ENCODE measurements around the gene CBY3.
"Not testable (repeated sequence)": the region's sequence is repeated elsewhere in the genome, so short reads cannot be mapped to it uniquely, and the experiment has no call there.

The CBY3 gene

GRCh38 chr5:179697543-179697942 lies 16.7 kb upstream of the CBY3 start:
- H3K4me2 ChIP-seq (ENCODE audit: low read length): peak overlapping the region; percentile 75
- WGBS (ENCODE audit: extremely low coverage, insufficient coverage, insufficient read length): no CpG with 5 or more reads among the region's 15 CpGs
- peak overlapping the region; percentile 80 for H4K91ac ChIP-seq (ENCODE audit: low read depth, low read length)
- not testable (repeated sequence) for DNase-seq; H3K9me3 ChIP-seq (ENCODE audit: insufficient read depth, low read depth, low read length); H4K12ac ChIP-seq (ENCODE audit: low read depth, low read length); H3K4ac ChIP-seq (ENCODE audit: low read depth, low read length); H3K14ac ChIP-seq (ENCODE audit: low read length); H3K18ac ChIP-seq (ENCODE audit: low read length); H2AFZ ChIP-seq (ENCODE audit: insufficient read depth, low read length, poor library complexity); H2BK12ac ChIP-seq (ENCODE audit: low read length); H2AK5ac ChIP-seq (ENCODE audit: low read length); H3K4me3 ChIP-seq (ENCODE audit: low read depth, low read length); H3K23ac ChIP-seq (ENCODE audit: low read length); H3K27me3 ChIP-seq (ENCODE audit: insufficient read depth, low read length); H3K36me3 ChIP-seq (ENCODE audit: control insufficient read depth in 1 of 2, insufficient read depth in 2 of 2, low read length in 2 of 2); H3K4me1 ChIP-seq (ENCODE audit: control insufficient read depth in 1 of 2, insufficient read depth in 2 of 2, low read length in 2 of 2); H3K9ac ChIP-seq (ENCODE audit: low read length)
- H2BK5ac ChIP-seq (ENCODE audit: low read depth, low read length, poor library complexity): peak overlapping the region; percentile 42
- H2BK120ac ChIP-seq (ENCODE audit: insufficient read depth, low read length, poor library complexity): peak overlapping the region; percentile 76
- H3K27ac ChIP-seq (ENCODE audit: low read depth, low read length): peak overlapping the region; percentile 98
- peaks cover 15% of the 10 kb centered on the region for H3K79me1 ChIP-seq (ENCODE audit: low read length)
- H3K79me2 ChIP-seq (ENCODE audit: control insufficient read depth, insufficient read depth, low read length, poor library complexity): peaks cover 27% of the 10 kb centered on the region
- peak overlapping the region; percentile 77 for H4K8ac ChIP-seq (ENCODE audit: low read depth, low read length)

GRCh38 chr5:179697108-179697507 lies 16.3 kb upstream of the CBY3 start:
- H3K18ac ChIP-seq (ENCODE audit: low read length): no peak overlapping the region

GRCh38 chr5:179696603-179697002 lies 15.8 kb upstream of the CBY3 start:
- no peak overlapping the region for H4K8ac ChIP-seq (ENCODE audit: low read depth, low read length)
- peaks cover 0 to 3% of the 10 kb centered on the region in 2 experiments for H3K4me1 ChIP-seq (ENCODE audit: control insufficient read depth in 1 of 2, insufficient read depth in 2 of 2, low read length in 2 of 2)
- DNase-seq: no peak
- H2BK5ac ChIP-seq (ENCODE audit: low read depth, low read length, poor library complexity): no peak overlapping the region
- H2BK12ac ChIP-seq (ENCODE audit: low read length): no peak overlapping the region
- no peak overlapping the region for H3K4me2 ChIP-seq (ENCODE audit: low read length)
- no peak overlapping the region for H3K18ac ChIP-seq (ENCODE audit: low read length)
- no peak overlapping the region for H2AFZ ChIP-seq (ENCODE audit: insufficient read depth, low read length, poor library complexity)
- H3K36me3 ChIP-seq (ENCODE audit: control insufficient read depth in 1 of 2, insufficient read depth in 2 of 2, low read length in 2 of 2): peaks cover 3 to 4% of the 10 kb centered on the region in 2 experiments
- peaks cover 15% of the 10 kb centered on the region for H3K79me1 ChIP-seq (ENCODE audit: low read length)
- no peak overlapping the region for H3K4ac ChIP-seq (ENCODE audit: low read depth, low read length)
- no peak overlapping the region for H4K91ac ChIP-seq (ENCODE audit: low read depth, low read length)
- H2AK5ac ChIP-seq (ENCODE audit: low read length): no peak overlapping the region
- H3K79me2 ChIP-seq (ENCODE audit: control insufficient read depth, insufficient read depth, low read length, poor library complexity): peaks cover 21% of the 10 kb centered on the region
- no peak overlapping the region for H3K27ac ChIP-seq (ENCODE audit: low read depth, low read length)
- H2BK120ac ChIP-seq (ENCODE audit: insufficient read depth, low read length, poor library complexity): no peak overlapping the region
- no peak overlapping the region for H3K4me3 ChIP-seq (ENCODE audit: low read depth, low read length)
- no peak overlapping the region for H3K14ac ChIP-seq (ENCODE audit: low read length)
- H3K27me3 ChIP-seq (ENCODE audit: insufficient read depth, low read length): no peaks in the 10 kb centered on the region
- WGBS (ENCODE audit: extremely low coverage, insufficient coverage, insufficient read length): no CpG with 5 or more reads among the region's 3 CpGs
- H3K9me3 ChIP-seq (ENCODE audit: insufficient read depth, low read depth, low read length): no peaks in the 10 kb centered on the region
- H3K9ac ChIP-seq (ENCODE audit: low read length): no peak overlapping the region
- no peak overlapping the region for H4K12ac ChIP-seq (ENCODE audit: low read depth, low read length)
- no peak overlapping the region for H3K23ac ChIP-seq (ENCODE audit: low read length)

More at GRCh38 chr5:179697108-179697507, 16.3 kb upstream of the CBY3 start:
- Histone ChIP-seq H3K36me3 (ENCODE audit: control insufficient read depth in 1 of 2, insufficient read depth in 2 of 2, low read length in 2 of 2) (peaks cover 3 to 4% of the 10 kb centered on the region in 2 experiments), H3K79me2 (ENCODE audit: control insufficient read depth, insufficient read depth, low read length, poor library complexity) (peaks cover 26% of the 10 kb centered on the region), H2BK5ac (ENCODE audit: low read depth, low read length, poor library complexity) (no peak overlapping the region), H4K91ac (ENCODE audit: low read depth, low read length) (no peak overlapping the region), H3K23ac (ENCODE audit: low read length) (no peak overlapping the region), H2BK120ac (ENCODE audit: insufficient read depth, low read length, poor library complexity) (no peak overlapping the region), H3K9ac (ENCODE audit: low read length) (no peak overlapping the region), H3K27ac (ENCODE audit: low read depth, low read length) (no peak overlapping the region), H3K14ac (ENCODE audit: low read length) (no peak overlapping the region), H3K4me1 (ENCODE audit: control insufficient read depth in 1 of 2, insufficient read depth in 2 of 2, low read length in 2 of 2) (peaks cover 0 to 3% of the 10 kb centered on the region in 2 experiments), H3K79me1 (ENCODE audit: low read length) (peaks cover 15% of the 10 kb centered on the region), H2AK5ac (ENCODE audit: low read length) (no peak overlapping the region), H3K9me3 (ENCODE audit: insufficient read depth, low read depth, low read length) (no peaks in the 10 kb centered on the region), H2AFZ (ENCODE audit: insufficient read depth, low read length, poor library complexity) (no peak overlapping the region), H3K4me3 (ENCODE audit: low read depth, low read length) (no peak overlapping the region), H2BK12ac (ENCODE audit: low read length) (no peak overlapping the region), H3K4me2 (ENCODE audit: low read length) (no peak overlapping the region), H4K12ac (ENCODE audit: low read depth, low read length) (no peak overlapping the region), H3K27me3 (ENCODE audit: insufficient read depth, low read length) (no peaks in the 10 kb centered on the region), H3K4ac (ENCODE audit: low read depth, low read length) (no peak overlapping the region), H4K8ac (ENCODE audit: low read depth, low read length) (peak overlapping the region; percentile 7)
- DNase-seq: no peak
- WGBS (ENCODE audit: extremely low coverage, insufficient coverage, insufficient read length): no CpG with 5 or more reads among the region's 2 CpGs

GRCh38 chr5:179694561-179694960 lies 13.7 kb upstream of the CBY3 start:
- no peak overlapping the region for H4K91ac ChIP-seq (ENCODE audit: low read depth, low read length)
- no peak overlapping the region for H3K23ac ChIP-seq (ENCODE audit: low read length)
- H2AFZ ChIP-seq (ENCODE audit: insufficient read depth, low read length, poor library complexity): no peak overlapping the region
- H3K4ac ChIP-seq (ENCODE audit: low read depth, low read length): no peak overlapping the region
- H3K79me2 ChIP-seq (ENCODE audit: control insufficient read depth, insufficient read depth, low read length, poor library complexity): peaks cover 13% of the 10 kb centered on the region
- no peak overlapping the region for H4K12ac ChIP-seq (ENCODE audit: low read depth, low read length)
- no peak overlapping the region for H2BK12ac ChIP-seq (ENCODE audit: low read length)
- no peaks in the 10 kb centered on the region for H3K27me3 ChIP-seq (ENCODE audit: insufficient read depth, low read length)
- H3K27ac ChIP-seq (ENCODE audit: low read depth, low read length): no peak overlapping the region
- H3K4me2 ChIP-seq (ENCODE audit: low read length): no peak overlapping the region
- H3K14ac ChIP-seq (ENCODE audit: low read length): no peak overlapping the region
- H3K4me3 ChIP-seq (ENCODE audit: low read depth, low read length): no peak overlapping the region
- H3K4me1 ChIP-seq (ENCODE audit: control insufficient read depth in 1 of 2, insufficient read depth in 2 of 2, low read length in 2 of 2): no peaks in the 10 kb centered on the region
- peaks cover 15% of the 10 kb centered on the region for H3K79me1 ChIP-seq (ENCODE audit: low read length)
- WGBS (ENCODE audit: extremely low coverage, insufficient coverage, insufficient read length): 100% methylated on average over 1 of the region's 6 CpGs
- no peak overlapping the region for H3K9ac ChIP-seq (ENCODE audit: low read length)
- H2AK5ac ChIP-seq (ENCODE audit: low read length): no peak overlapping the region
- no peak overlapping the region for H3K18ac ChIP-seq (ENCODE audit: low read length)
- H2BK5ac ChIP-seq (ENCODE audit: low read depth, low read length, poor library complexity): no peak overlapping the region
- no peak for DNase-seq
- no peaks in the 10 kb centered on the region for H3K9me3 ChIP-seq (ENCODE audit: insufficient read depth, low read depth, low read length)
- no peaks in the 10 kb centered on the region for H3K36me3 ChIP-seq (ENCODE audit: control insufficient read depth in 1 of 2, insufficient read depth in 2 of 2, low read length in 2 of 2)
- H2BK120ac ChIP-seq (ENCODE audit: insufficient read depth, low read length, poor library complexity): no peak overlapping the region
- no peak overlapping the region for H4K8ac ChIP-seq (ENCODE audit: low read depth, low read length)

Measured in trophoblast cell (in vitro differentiated cells and primary cell).